Measurements from ENCODE around the gene IKZF1. TPM values are rescaled to one million over a fixed set of nuclear protein-coding genes. Genes with fewer than 3 reads are reported as not detected.

IKZF1 gene
- total and polyA plus RNA-seq, 9 of the 15 experiments (the other 6 are each of a cell fraction or from before 2014, with no cell fraction given) = 12.6 to 85.3 (median 44.7) TPM

GRCh38 chr7:50285269-50285668 lies 19.2 kb upstream of the IKZF1 start:
- intact Hi-C loops (cut with micrococcal nuclease) (no loop called here), in situ Hi-C loops (cut with MboI) (no loop called here)
- 9% methylated on average over 4 of the region's 4 CpGs for WGBS (ENCODE audit: insufficient coverage, low coverage, missing lambda C conversion rate)
- Histone ChIP-seq H3K9me3 (replicated peaks; ENCODE audit: control insufficient read depth, insufficient read depth, low read depth, low read length) (no peaks in the 10 kb centered on the region), H3K27me3 (ENCODE audit: control insufficient read depth in 2 of 2, insufficient read depth in 2 of 2, low read length in 2 of 2) (no peaks in the 10 kb centered on the region), H3K4me3 (no peak overlapping the region), H3K4me1 (replicated peaks in 1 of 2; ENCODE audit: control insufficient read depth in 2 of 2, insufficient read depth in 2 of 2, low read length in 2 of 2) (peaks cover 10 to 23% of the 10 kb centered on the region in 2 experiments; a peak in 4 of 5 replicates), H2AFZ (ENCODE audit: low read depth, low read length) (no peak overlapping the region; the same call in 1 of the 2 replicates), H3K4me2 (ENCODE audit: insufficient read depth, low read length) (no peak overlapping the region), H3K9ac (ENCODE audit: insufficient read depth in 1 of 2, low read depth in 2 of 2, low read length in 2 of 2) (no peak overlapping the region; a peak in 1 of 4 replicates), H4K20me1 (replicated peaks; ENCODE audit: control insufficient read depth, insufficient read depth, low read length) (no peaks in the 10 kb centered on the region), H3K27ac (ENCODE audit: extremely low read depth, low read depth, low read length) (no peak overlapping the region), H3K79me2 (ENCODE audit: control insufficient read depth, insufficient read depth, low read length) (no peaks in the 10 kb centered on the region), H3K9me1 (ENCODE audit: control insufficient read depth, insufficient read depth, low read length) (no peaks in the 10 kb centered on the region), H3K36me3 (ENCODE audit: control insufficient read depth, insufficient read depth, low read length) (no peaks in the 10 kb centered on the region)
- FAIRE-seq (no peak), DNase-seq (ENCODE audit: extremely low read depth in 1 of 4, low spot score in 3 of 4) (no peak), ATAC-seq (no peak; the same call in 2 of the 3 replicates)
- POLR2A ChIA-PET = interaction anchor here (0.6 kb wide), 2 partner anchors 9 to 1214 kb away, joined by 3 read pairs; no protein-coding TSS in a partner anchor
- CTCF ChIA-PET (ENCODE audit: low intra/inter-chr PET ratio) = no interaction called here
- no TSS peak for BruUV-seq (replicated peaks)
- TF ChIP-seq NFIC (IDR thresholded peaks at IDR 0.05) (peak; percentile 55), ZNF143 (CRISPR knock-in tag; IDR thresholded peaks at IDR 0.05) (no peak), KAT2B (IDR thresholded peaks at IDR 0.05; ENCODE audit: low read depth, low read length) (no peak), BRF1 (IDR thresholded peaks at IDR 0.05; ENCODE audit: borderline replicate concordance, extremely low read depth, insufficient read length) (no peak), FOXJ2 (tag; IDR thresholded peaks at IDR 0.05) (no peak), PBX2 (CRISPR knock-in tag; IDR thresholded peaks at IDR 0.05; ENCODE audit: low read depth) (no peak), PBX2 (tag; conservative IDR thresholded peaks at IDR 0.05; ENCODE audit: low read depth) (0 out of 2 replicates have a peak, but pooled peaks have one; percentile 19), ZNF780A (CRISPR knock-in tag; IDR thresholded peaks at IDR 0.05) (no peak), CBFA2T2 (conservative IDR thresholded peaks at IDR 0.05) (no peak), RBM34 (IDR thresholded peaks at IDR 0.05; ENCODE audit: borderline replicate concordance, insufficient read depth, low read length) (no peak), FOXA3 (CRISPR knock-in tag; conservative IDR thresholded peaks at IDR 0.05 in 1 of 2, IDR thresholded peaks at IDR 0.05 in 1 of 2) (no peak), MAFK (IDR thresholded peaks at IDR 0.05; ENCODE audit: low read length) (no peak), TCF7L2 (IDR thresholded peaks at IDR 0.05; ENCODE audit: low read depth, low read length) (no peak), PATZ1 (CRISPR knock-in tag; IDR thresholded peaks at IDR 0.05; ENCODE audit: borderline replicate concordance) (no peak), ELF4 (CRISPR knock-in tag; IDR thresholded peaks at IDR 0.05) (no peak), STAT5B (CRISPR knock-in tag; IDR thresholded peaks at IDR 0.05) (no peak), RAD21 (CRISPR knock-in tag; conservative IDR thresholded peaks at IDR 0.05 in 1 of 2, IDR thresholded peaks at IDR 0.05 in 1 of 2) (no peak), MEIS2 (IDR thresholded peaks at IDR 0.05; ENCODE audit: partially characterized antibody) (peak; percentile 16)
